GM12801 (cell line): Measurements from ENCODE around the gene MYH11.

ENCODE experiments used
- CTCF ChIP-seq: IDR thresholded peaks from one replicate; pipeline ENCODE4 v1.5.1; 2011; ENCODE audit warnings: control low read depth; ENCODE audit not compliant: insufficient read length; ENCODE audit errors: extremely low read depth

Gene MYH11

DNA sequence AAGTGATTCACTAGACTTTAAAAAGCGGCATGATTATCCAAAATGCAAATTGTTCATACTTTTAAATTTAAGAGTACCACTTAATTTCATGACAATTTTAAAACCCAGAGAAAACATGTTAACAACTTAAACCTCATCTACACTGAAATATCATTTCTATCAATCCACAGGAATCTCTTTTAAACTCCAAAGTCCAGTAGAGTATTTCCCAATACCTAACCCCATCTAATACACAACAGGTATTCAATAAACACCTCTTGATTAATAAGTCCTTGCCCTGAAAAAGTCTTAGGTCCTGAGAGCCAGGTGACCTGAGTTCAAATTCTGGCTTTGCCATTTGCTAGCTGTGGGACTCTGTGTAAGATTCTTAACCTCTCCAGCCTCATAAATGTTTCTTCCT lies 16.9 kb upstream of the MYH11 start:
- TF ChIP-seq CTCF = no peak

GRCh38 chr16:15873301-15873700 lies 16.5 kb upstream of the MYH11 start:
- no peak for TF ChIP-seq CTCF

DNA sequence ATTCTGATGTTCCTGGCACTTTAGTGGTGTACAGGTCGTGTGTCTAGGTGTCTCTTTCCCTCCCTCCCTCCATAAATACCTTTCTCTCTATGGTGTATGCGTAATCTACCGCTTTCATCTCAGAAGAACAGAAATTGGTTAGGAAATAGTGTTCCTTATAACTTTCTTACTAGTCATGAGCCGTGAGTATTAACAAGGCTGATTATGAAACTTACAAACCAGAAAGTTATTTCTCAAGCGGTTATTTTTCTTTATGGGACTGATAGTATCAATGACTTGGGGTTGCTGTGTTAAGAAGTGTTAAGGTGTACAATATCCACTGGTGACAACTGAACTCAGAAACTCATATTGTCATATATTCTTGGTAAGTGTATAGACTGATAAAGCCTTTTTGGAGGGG lies 13.2 kb upstream of the MYH11 start:
- TF ChIP-seq CTCF = no peak

DNA sequence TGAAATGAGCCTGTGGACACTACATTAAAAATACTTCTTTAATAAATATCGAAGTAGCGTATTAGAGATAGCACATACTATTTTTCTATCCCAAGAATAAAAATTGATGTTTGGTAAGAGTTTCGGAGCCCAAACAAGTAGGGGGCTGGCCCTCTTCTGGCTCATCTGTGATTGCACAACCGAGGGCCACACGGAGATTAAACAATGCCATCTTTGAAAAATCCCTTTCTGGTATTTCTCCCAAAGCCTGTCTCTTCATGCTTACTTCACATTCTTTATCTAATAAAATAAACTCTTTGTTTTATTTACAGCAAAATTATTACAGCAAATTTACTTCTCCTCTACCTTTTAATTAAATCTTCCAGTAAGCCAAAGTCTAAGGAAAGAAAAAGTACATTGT lies 9.6 kb upstream of the MYH11 start:
- TF ChIP-seq CTCF = no peak

DNA sequence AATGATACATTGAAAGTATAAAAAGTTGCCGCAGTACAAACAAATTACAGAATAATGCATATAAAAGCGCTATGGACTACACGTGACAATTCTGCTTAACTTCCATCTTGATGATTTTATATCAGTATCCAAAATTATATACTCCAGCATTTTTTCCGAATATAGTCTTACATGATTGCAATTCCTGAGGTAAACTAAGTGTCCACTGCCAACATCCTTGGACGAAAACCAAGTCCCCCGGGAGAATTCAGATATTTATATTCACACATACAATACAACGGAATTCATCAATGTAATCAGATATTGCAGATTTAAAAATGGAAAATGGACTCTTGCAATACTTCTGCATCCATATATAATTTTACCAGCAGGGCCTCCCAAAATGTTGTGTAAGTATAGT lies 8.9 kb upstream of the MYH11 start:
- no peak for TF ChIP-seq CTCF

DNA sequence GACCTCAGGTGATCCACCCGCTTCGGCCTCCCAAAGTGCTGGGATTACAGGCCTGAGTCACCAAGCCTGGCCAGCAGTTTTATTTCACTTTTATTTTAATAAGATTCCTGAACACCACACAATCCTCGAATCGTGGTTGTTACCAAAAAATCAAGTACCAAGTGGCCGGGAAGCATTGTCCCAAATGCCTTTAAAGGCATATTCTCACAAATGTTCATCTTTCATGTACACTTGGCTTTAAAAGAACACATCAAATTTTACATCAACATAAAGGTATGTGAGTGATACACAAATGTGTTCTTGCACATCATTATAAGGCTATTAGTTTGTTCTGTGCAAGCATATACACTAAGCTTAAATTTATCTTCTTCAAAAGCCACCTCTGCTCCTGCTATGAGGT lies 8.1 kb upstream of the MYH11 start:
- no peak for TF ChIP-seq CTCF

GRCh38 chr16:15861996-15862395 lies 5.2 kb upstream of the MYH11 start:
- TF ChIP-seq CTCF = no peak
